GM12864 (cell line): ENCODE results near the gene RSU1.

Experiments
- DNase-seq: peaks from one replicate; pipeline ENCODE4 v3.0.0-alpha.2; 2011; ENCODE audit warnings: low read depth
- H3K4me3 ChIP-seq: 2 replicates; pipeline ENCODE4 v1.5.1; 2011; ENCODE audit warnings: mild to moderate bottlenecking, low read depth, low read length, control low read depth
- CTCF ChIP-seq: IDR thresholded peaks from 2 replicates; pipeline ENCODE4 v1.5.1; 2011; ENCODE audit warnings: low read depth, mild to moderate bottlenecking, moderate library complexity, low read length, control low read depth, inconsistent platforms; ENCODE audit errors: missing control alignments

The RSU1 gene

GRCh38 chr10:16648366-16648765 is 168.9 kb downstream of the RSU1 start:
- no peak for DNase-seq
- no peak for TF ChIP-seq CTCF
- no peak overlapping the region for H3K4me3 ChIP-seq

- H3K4me3 ChIP-seq, result no peak overlapping the region
- TF ChIP-seq CTCF, result no peak
- DNase-seq, result no peak
Measured at GRCh38 chr10:16646181-16647059, 170.8 kb downstream of the RSU1 start.

GRCh38 chr10:16644146-16644545 is 173.1 kb downstream of the RSU1 start:
- no peak for TF ChIP-seq CTCF
- H3K4me3 ChIP-seq, result no peak overlapping the region
- DNase-seq, result no peak

GRCh38 chr10:16643502-16643901 is 173.7 kb downstream of the RSU1 start:
- no peak overlapping the region for H3K4me3 ChIP-seq
- no peak for TF ChIP-seq CTCF
- no peak for DNase-seq

GRCh38 chr10:16640153-16640552 is 177.1 kb downstream of the RSU1 start:
- no peak overlapping the region for H3K4me3 ChIP-seq
- no peak for TF ChIP-seq CTCF
- DNase-seq, result no peak

- no peak for TF ChIP-seq CTCF
- no peak overlapping the region for H3K4me3 ChIP-seq
- no peak for DNase-seq
Measured at GRCh38 chr10:16639471-16639870, 177.8 kb downstream of the RSU1 start.

GRCh38 chr10:16632996-16633395 is 184.2 kb downstream of the RSU1 start:
- TF ChIP-seq CTCF, result no peak
- DNase-seq, result no peak
- H3K4me3 ChIP-seq, result no peak overlapping the region
